Measurements from ENCODE around the gene MATR3.
"Not testable (repeated sequence)": the region's sequence is repeated elsewhere in the genome, so short reads cannot be mapped to it uniquely, and the experiment has no call there.

MATR3 gene, protein sequence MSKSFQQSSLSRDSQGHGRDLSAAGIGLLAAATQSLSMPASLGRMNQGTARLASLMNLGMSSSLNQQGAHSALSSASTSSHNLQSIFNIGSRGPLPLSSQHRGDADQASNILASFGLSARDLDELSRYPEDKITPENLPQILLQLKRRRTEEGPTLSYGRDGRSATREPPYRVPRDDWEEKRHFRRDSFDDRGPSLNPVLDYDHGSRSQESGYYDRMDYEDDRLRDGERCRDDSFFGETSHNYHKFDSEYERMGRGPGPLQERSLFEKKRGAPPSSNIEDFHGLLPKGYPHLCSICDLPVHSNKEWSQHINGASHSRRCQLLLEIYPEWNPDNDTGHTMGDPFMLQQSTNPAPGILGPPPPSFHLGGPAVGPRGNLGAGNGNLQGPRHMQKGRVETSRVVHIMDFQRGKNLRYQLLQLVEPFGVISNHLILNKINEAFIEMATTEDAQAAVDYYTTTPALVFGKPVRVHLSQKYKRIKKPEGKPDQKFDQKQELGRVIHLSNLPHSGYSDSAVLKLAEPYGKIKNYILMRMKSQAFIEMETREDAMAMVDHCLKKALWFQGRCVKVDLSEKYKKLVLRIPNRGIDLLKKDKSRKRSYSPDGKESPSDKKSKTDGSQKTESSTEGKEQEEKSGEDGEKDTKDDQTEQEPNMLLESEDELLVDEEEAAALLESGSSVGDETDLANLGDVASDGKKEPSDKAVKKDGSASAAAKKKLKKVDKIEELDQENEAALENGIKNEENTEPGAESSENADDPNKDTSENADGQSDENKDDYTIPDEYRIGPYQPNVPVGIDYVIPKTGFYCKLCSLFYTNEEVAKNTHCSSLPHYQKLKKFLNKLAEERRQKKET

DNA sequence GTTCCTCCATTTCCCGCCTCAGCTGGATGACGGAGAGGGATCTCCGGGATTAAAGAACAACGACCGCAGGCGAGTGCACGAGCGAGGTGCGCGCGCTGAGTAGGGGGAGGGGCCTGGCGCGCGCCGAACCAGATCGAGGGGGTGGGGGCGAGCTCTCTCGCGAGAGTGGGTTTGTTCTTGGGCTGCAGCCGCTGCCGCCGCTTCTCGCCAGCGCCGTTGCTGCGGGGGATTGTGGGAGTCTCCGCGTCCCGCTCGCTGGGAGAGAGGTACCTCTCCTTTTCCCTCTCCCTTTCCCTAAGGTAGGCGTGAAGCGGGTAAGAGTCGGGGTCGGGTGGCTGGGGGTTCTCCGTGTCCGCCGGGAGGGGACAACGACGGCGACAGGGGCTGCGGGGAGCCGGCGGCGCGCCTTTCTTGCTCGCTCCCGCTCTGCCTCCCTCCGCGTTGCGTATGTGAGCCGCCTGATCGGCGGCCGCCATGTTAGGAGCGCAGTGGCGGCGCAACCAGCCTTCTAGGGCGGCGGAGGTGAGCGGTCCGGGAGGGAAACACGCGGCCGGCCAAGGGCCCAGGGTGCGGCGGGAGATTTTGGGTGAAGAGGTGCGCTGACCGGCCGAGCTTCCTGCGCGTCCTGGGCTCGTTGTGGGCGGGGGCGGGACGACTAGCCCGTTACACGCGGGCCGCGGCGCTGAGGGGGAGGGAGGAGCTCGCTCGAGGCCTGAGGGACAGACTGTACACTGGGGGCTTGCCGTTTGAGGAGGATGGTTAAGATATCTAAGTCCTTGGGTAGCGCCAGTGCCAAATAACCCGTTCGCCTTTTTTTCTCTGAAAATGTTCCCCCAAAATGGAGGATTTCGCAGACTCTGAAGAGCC, at the start of gene MATR3:
Gene MATR3 (plus strand): TSS at position 234 of the 867 bp plus-strand sequence. CDS start 13,676 bp downstream, outside the sequence.
- peak; percentile 94 for DNase-seq

DNA sequence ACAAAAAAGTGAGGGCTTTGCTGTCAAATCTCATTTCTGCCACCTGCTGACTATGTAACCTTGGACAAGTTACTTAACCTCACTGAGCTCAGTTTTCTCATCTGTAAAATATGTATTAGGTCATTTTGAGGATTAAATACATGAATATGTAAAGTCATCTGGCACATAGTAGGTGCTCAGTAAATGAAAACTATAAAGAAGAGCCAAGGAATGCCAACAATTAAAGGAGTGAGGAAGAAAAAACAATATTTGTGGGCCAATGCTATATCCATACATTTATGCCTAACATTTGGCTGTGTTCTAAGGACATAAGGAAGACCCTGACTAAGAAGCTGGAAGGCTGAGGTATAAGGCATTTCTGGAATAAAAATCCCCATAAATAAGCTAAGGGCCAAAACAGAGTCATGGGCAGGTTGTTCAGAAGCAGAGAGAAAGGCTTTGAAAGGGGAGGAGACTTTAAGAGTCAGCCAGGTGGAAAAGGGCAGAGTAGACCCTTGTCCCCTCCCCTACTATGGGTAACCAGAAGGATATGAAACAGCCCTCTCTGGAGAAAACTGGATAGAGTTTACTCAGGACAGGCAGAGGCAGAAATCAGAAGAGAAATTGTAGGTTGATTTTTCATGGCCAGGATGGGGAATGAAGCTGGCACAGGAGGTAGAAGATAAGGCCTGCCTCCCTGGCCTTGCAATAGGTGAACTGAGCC, 47.8 kb upstream of the MATR3 start:
- DNase-seq = no peak

DNA sequence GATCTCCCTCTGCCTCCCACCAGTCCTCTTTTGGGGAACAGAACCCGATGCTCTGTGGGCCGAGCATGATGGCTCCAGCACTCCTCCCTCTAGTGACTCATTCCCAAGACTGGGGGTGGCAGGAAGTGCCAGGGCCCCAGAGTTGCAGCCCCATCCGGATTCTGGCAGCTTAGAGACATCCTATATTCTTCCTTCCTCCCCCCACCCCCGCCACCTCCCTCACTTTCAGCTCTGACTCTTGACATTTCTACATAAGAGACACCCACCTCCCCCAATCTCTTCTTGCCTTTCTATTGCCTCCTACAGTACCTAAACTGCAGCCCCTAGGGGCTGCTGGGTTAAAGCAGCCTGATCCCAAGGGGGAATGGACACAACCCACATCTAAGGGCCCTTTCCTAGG, 47.1 kb upstream of the MATR3 start:
- DNase-seq = peak; percentile 4

DNA sequence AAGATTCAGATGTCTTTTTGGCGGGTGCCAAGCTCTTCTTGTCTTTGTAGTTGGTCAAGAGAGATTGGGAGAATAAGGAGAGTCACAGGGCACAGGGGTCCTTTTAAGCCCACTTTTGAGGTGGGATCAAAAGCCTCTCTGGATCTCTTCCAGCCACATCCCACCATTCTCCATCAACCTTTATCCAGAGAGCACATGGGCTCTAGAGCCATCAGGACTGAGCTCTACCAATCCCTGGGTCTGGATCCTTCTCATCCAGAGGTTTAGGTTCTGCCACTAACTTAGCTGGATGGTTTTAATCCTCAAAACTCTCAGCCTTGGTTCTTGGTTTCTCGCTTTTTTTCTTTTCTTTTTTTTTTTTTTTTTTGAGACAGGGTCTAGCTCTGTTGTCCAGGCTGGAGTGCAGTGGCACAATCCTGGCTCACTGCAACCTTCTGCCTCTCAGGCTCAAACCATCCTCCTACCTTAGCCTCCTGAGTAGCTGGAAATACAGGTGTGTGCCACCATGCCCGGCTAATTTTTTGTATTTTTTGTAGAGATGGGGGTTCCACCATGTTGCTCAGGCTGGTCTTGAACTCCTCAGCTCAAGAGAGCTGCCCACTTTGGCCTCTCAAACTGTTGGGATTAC, 44.6 kb upstream of the MATR3 start:
- DNase-seq = no peak

DNA sequence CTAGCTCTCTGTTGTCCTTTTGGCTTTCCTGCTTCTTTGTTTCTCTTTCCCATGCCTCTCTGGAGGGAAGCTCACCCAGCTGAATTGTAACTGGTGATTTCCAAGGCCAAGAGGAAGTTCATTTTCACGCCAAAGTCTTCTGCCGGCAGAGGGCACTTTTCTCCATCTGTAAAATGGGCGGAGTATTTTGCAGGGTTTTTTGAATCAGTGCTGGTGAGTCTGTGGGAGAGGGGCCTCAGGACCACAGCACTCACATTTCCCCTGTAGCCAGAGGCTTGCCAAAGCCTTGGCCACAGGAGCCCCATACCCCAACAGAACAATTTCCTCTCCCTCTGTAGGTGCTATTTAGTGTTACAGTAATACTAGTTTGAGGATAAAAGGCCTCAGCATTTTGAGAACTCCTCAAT, 42.3 kb upstream of the MATR3 start:
- peak; percentile 60 for DNase-seq

DNA sequence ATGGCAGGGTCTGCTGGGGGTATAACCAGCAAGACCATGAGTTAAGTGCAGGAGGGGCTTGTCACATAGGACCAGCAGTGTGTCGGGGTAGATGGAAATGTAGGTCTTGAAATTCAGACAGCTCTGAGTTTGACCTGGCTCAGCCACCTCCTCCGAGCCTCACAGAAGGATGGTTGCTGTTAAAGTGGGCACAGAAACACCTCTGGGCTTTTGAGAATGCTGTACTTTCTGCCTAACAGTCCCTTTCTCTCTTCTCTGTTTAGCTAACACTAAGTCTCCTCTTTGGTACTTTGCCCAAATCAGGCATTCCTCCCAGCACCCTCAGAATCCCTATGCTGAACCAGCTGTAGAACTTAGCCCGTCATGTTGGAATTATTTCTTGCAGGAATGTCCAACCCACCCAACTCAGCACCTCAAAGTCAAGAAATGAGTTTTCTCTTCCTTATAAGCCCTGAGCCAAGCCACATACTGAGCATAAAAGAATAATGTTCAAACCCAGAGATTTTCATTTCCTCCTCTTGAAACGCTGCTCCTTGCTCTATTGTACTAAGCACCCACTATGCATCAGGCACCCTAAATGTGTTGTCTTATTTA, 41.7 kb upstream of the MATR3 start:
- DNase-seq = no peak

DNA sequence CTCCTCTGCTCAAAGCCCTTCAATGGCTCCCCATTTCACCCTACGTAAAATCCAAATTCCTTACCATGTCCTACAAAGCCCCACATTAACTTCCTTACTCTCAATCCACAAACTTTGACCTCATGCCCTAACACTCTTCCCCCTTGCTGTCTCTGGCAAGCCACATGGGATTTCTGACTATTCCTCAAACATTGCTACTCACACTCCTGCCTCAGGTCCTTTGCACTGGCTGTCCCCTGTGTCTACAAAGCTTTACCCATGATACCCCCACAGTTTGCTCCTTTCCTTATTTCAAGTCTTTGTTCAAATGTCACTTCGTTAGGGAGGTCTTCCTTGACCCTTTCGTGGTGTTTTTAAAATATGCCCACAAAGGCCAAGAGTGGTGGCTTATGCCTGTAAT, 40.4 kb upstream of the MATR3 start:
- DNase-seq = no peak

DNA sequence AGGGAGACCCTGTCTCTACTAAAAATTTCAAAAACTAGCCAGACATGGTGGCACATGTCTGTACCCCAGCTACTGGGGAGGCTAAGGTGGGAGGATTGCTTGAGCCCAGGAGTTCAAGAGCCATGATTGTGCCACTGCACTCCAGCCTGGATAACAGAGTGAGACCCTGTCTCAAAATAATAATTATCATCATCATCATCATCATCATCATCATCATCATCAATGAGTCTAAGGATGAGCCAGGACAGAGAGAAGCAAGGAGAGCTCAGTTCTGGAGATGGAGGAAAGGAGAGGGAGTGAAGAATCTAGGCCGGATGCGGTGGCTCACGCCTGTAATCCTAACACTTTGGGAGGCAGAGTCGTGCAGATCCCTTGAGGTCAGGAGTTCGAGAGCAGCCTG, 36.7 kb upstream of the MATR3 start:
- no peak for DNase-seq

DNA sequence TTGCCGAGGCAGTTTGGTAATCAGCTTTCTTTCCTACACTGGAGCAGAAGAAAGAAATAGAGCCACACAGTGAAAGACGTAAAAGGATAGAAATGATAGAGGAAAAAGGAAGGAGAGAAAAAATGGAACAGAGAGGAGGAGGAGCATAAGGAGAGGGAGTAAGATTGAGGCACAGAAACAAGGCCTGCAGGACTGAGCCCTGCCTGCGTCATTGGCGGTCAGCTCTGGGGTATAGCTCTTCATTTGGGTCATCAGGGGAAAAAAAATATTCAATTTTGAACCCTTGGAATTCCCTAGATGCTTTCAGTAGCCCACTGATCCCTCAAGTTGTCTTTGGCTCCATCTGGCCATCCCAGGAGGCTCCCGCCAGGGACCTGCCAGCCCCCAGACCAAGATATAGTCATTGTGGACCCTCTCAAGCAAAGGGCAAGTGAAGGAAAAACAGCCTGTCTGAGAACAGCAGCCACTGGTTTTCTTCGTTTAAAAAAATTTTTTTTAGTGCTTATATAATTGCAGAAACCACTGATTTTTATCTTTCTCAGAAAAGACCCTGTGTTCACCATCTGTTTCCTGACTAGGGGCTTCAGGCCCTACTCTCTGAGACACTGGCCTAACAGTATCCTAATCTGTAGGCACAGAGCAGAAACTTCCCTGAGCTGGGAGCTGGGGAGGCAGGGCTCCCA, 31.3 kb upstream of the MATR3 start:
- no peak for DNase-seq

DNA sequence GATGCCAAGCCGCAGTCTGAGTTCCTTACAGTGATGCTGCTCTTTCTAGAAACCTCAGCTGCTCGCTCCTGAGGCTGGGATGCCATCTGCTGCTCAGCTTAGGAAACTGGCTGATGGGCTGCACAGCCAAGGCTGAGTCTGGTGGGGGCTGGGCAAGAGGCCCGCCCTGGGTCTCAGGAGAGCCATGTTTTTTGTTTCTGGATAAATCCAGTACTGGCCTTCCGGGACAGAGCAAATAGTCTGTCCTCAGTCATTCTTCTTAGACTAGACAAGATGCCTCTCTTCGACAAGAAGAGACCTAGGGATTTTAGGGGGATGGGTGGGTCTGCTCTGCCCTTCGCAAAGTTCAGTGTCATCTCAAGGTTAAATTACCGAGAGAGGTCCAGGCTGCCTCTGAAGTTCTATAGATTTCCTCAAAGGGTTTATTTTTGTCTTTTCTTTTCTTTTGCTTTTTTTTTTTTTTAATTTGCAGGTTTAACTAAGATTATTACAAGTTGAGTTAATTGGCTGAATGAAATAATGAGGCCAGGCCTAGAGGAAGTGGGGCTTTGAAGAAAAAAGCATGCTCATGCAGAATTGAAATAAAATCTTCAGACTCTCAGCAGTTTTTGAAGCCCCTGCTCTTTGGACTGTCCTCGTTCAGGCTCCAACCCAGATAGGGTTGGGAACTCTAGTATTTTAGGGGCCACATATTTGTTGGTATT, 30.6 kb upstream of the MATR3 start:
- DNase-seq = peak; percentile 68

DNA sequence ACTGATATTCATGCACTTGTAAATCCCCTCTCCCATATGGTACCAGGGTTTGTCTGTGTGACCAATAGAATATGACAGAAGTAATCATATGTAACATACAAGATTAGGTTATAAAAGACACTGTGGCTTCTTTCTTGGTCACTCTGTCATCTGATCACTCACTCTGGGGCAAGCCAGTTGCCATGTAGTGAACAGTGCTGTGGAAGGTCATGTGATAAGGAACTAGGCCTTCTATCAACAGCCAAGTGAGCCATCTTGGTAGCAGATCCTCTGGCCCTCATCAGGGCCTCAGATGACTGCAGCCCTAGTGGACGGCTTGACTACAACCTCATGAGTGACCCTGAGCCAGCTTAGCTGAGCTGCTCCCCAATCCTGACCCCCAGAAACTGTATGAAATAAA, 30.0 kb upstream of the MATR3 start:
- no peak for DNase-seq

DNA sequence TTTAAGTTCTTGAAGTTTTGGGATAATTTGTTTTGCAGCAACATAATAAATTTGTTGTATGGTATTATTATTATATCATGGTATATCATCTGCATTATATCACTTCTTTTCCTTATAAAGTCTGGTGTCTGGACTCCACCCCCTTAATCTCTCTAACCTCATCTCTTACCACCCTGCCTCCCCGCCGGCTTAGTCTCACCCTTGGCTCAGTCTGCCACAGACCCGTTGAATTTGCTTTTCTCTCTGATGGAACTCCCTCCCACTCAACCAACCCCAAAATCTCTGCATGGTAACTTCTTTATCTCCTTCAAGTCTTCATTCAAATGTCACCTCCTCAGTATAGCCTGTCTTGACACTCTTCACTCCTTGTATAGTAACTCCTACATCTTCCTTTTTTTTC, 29.6 kb upstream of the MATR3 start:
- no peak for DNase-seq

DNA sequence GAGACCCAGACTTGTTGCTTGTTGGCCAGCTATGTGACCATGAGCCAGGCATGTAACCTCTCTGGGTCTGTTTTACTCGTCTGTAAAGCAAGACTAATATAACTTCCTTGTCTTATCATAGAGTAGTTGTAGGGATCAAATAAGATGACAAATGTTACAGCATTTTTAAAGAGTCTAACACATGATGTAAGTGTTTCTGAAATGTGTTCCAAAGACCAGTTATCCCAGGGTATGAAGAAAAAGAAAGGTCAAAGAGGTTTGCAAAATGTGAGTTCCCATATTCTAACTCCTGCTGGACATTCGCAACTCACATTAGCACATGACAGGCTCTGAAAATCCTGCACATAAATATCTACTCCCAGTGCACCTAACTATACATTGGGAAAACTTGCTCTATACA, 28.5 kb upstream of the MATR3 start:
- DNase-seq = no peak

DNA sequence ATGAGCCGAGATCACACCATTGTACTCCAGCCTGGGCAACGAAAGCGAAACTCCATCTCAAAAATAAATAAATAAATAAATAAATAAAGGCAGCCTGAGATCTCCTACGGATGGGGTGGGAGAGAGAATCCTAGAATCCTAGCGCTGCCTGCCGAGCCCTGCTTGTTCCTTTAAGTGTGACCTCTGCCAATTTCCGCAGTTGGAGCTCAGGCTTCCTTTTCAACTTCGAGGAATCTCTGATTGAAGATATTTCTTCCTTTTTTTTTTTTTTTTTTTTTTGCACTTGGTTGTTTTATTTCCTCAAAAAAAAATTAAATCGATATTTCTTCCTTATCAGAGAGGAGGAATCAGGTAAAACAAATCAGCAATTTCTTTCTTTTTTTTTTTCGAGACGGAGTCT, 27.3 kb upstream of the MATR3 start:
- DNase-seq = no peak

DNA sequence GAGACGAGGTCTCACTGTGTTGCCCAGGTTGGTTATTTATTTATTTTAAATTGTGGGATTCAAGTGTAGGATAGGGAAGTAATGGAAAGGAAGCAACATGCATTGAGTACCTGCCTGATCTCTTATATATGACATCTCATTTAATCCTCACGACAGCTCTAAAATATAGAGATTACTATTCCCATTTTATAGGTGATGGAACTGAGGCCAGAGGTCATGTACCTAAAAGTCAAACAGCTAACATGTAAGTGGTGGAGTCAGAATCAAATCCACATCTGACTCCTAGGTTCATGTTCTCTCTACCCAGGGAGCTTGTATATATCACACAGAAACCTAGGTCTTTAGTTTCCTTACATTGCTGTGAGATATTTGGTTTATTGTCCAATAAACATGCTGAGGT, 26.1 kb upstream of the MATR3 start:
- no peak for DNase-seq

DNA sequence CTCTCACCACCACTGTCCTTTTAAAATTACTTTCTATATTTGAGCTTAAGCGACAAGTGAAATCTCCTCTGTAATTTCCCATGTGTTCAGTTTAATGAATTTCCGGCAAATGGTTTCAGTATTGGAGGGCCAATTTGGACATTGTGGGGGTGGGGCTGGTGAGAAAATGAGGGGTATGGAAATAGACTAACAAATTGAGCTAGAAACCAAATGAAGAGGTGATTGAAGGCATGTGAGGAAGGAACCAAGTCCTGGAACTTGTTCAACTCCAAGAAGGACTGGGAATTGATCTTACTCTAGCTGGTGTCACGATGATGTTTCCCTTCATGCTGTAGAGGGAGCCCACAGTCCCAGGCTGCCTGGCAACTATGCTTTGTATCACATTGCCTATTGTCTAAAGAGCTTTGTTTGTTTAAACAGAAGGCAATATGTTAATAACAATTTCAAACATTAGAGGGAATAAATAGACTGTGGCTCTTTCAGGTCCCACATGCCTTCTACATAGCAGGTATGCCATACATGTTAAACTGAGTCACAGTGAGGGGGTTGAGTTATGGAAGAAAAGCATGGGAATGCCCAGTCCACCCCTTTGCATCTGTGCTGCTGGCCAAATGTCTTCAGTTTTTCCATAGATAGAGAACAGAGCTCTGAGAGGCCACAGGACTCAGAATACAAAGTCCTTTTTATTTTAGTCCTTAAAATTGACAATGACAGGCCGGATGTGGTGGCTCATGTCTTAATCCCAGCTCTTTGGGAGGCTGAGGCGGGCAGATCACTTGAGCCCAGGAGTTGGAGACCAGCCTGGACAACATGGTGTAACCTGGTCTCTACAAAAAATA, 25.0 kb upstream of the MATR3 start:
- peak; percentile 14 for DNase-seq

DNA sequence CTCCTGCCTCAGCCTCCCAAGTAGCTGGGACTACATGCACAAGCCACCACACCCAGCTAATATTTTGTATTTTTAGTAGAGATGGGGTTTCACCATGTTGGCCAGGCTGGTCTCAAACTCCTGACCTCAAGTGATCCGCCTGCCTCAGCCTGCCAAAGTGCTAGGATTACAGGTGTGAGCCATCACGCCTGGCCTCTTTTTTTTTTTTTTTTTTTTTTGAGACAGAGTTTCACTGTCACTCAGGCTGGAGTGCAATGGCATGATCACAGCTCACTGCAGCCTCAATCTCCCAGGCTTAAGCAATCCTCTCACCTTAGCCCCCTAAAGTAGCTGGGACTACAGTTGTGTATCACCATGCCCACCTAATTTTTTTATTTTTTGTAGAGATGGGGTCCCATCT, 22.8 kb upstream of the MATR3 start:
- not testable (repeated sequence) for DNase-seq

DNA sequence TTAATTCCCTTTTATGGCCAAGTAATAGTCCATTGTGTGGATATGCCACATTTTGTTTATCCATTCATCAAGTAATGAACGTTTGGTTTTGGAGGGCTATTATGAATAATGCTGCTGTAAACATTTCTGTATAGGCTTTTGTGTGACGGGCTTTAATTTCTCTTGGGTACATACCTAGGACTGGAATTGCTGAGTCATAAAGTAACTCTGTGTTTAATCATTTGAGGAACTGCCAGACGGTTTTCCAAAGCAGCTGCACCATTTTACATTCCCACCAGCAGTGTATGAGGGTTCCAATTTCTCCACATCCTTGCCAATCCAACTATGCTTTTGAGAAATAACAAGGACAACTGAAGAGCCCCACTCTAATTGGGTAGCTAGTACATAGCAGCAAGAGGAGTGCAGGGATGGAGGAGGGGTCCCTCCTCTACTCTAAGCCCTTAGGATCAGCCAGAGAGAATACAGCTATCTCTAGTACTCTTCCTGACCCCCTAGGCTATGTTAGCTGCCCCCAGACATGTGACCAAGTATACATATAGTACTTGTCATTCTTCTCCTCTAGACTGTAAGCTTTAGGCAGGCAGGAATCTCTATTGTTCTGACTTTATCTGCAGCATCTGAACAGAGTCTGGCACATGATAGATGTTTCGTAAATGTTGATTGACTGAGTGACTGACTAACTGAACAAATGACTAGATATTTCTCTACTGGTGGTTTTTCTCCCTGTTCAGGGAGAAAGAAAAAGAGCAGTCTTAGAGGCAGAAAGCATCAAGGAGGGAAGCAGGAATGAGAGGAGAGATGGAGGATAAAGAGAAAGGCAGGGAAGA, 22.1 kb upstream of the MATR3 start:
- DNase-seq = no peak

All from CD4-positive, alpha-beta T cell treated with Interleukin-21 for 1 hour (primary cell).